NCI-H524 treated with DMSO at 0.1 percent for 48 hours (cell line): ENCODE measurements around the gene ADGRG4.
"Not testable (repeated sequence)": the region's sequence is repeated elsewhere in the genome, so short reads cannot be mapped to it uniquely, and the experiment has no call there.

Source experiments
- DNase-seq: peaks from one replicate; lab custom pipeline; 2025; lab: John Stamatoyannopoulos, UW

Gene ADGRG4

GRCh38 chrX:136300721-136301120 lies at the start of gene ADGRG4:
Gene ADGRG4, plus strand, starts transcription at chrX:136300963. Its CDS starts 7,815 bp downstream, at chrX:136308778.
- DNase-seq = not testable (repeated sequence)

- no peak for DNase-seq
Measured at GRCh38 chrX:136251041-136251991, 49.4 kb upstream of the ADGRG4 start, which contains the start of gene MAP7D3. Gene MAP7D3, minus strand, starts transcription at chrX:136251400. Its CDS starts 42 bp downstream, at chrX:136251358.

- DNase-seq = no peak
Measured at GRCh38 chrX:136255541-136255940, 45.2 kb upstream of the ADGRG4 start.

GRCh38 chrX:136256026-136256425 lies 44.7 kb upstream of the ADGRG4 start:
- no peak for DNase-seq

GRCh38 chrX:136258951-136259350 lies 41.8 kb upstream of the ADGRG4 start:
- DNase-seq = no peak

GRCh38 chrX:136259543-136259942 lies 41.2 kb upstream of the ADGRG4 start:
- DNase-seq = no peak

- DNase-seq = peak; percentile 42
Measured at GRCh38 chrX:136260776-136261175, 40.0 kb upstream of the ADGRG4 start.

- DNase-seq = no peak
Measured at GRCh38 chrX:136261321-136261720, 39.4 kb upstream of the ADGRG4 start.

- no peak for DNase-seq
Measured at GRCh38 chrX:136262243-136262642, 38.5 kb upstream of the ADGRG4 start.

- no peak for DNase-seq
Measured at GRCh38 chrX:136262812-136263315, 37.9 kb upstream of the ADGRG4 start.

GRCh38 chrX:136266828-136267227 lies 33.9 kb upstream of the ADGRG4 start:
- no peak for DNase-seq

GRCh38 chrX:136268051-136269048 lies 32.4 kb upstream of the ADGRG4 start:
- DNase-seq = peak; percentile 11

- no peak for DNase-seq
Measured at GRCh38 chrX:136269921-136270320, 30.8 kb upstream of the ADGRG4 start.

GRCh38 chrX:136271300-136271699 lies 29.5 kb upstream of the ADGRG4 start:
- DNase-seq = no peak

- no peak for DNase-seq
Measured at GRCh38 chrX:136272325-136272724, 28.4 kb upstream of the ADGRG4 start.

GRCh38 chrX:136273986-136274385 lies 26.8 kb upstream of the ADGRG4 start:
- no peak for DNase-seq

GRCh38 chrX:136275553-136275952 lies 25.2 kb upstream of the ADGRG4 start:
- DNase-seq = no peak

- DNase-seq = not testable (repeated sequence)
Measured at GRCh38 chrX:136286375-136286774, 14.4 kb upstream of the ADGRG4 start.

GRCh38 chrX:136291824-136292223 lies 8.9 kb upstream of the ADGRG4 start:
- DNase-seq = no peak

- DNase-seq = no peak
Measured at GRCh38 chrX:136292656-136293055, 8.1 kb upstream of the ADGRG4 start.

- no peak for DNase-seq
Measured at GRCh38 chrX:136295380-136295779, 5.4 kb upstream of the ADGRG4 start.

- no peak for DNase-seq
Measured at GRCh38 chrX:136303041-136303440, 2.3 kb downstream of the ADGRG4 start.
